Activated T-helper 2 cell treated with anti-CD3 and anti-CD28 coated beads, Interferon-gamma antibody, Interleukin-2, Interleukin-4, amounts not matched to agents 10 μg/mL and 5 μg/mL and 100 μg/mL, durations not matched to agents 14 hours and 24 hours and 36 hours (primary cell): ENCODE results near the gene CPAMD8. TPM values are rescaled to one million over a fixed set of nuclear protein-coding genes. Genes with fewer than 3 reads are reported as not detected.
"Not testable (repeated sequence)": the region's sequence is repeated elsewhere in the genome, so short reads cannot be mapped to it uniquely, and the experiment has no call there.

Experiments used
- DNase-seq: peaks from one replicate; pipeline ENCODE4 v3.0.0; 2021; ENCODE audit warnings: low spot score
- H3K27ac Mint-ChIP-seq: one replicate; pipeline ENCODE4 v1.8.0; 2021; ENCODE audit warnings: mixed read lengths
- H3K27me3 Mint-ChIP-seq: one replicate; pipeline ENCODE4 v1.8.0; 2021; ENCODE audit warnings: low read depth, mixed read lengths
- H3K36me3 Mint-ChIP-seq: one replicate; pipeline ENCODE4 v1.8.0; 2021; ENCODE audit warnings: low read depth, mixed read lengths
- H3K4me1 Mint-ChIP-seq: one replicate; pipeline ENCODE4 v1.8.0; 2021; ENCODE audit warnings: low read depth, mixed read lengths
- H3K4me3 Mint-ChIP-seq: one replicate; pipeline ENCODE4 v1.8.0; 2021; ENCODE audit warnings: low read depth, mild to moderate bottlenecking, moderate library complexity, mixed read lengths
- H3K9me3 Mint-ChIP-seq: one replicate; pipeline ENCODE4 v1.8.0; 2021; ENCODE audit warnings: mixed read lengths
- intact Hi-C: fragments of 100-400 bp; cut with micrococcal nuclease; formaldehyde crosslinking; loops from one replicate; pipeline ENCODE4 v1.15.1; 2023
- total RNA-seq: library from RNA; stranded (reverse); gene quantifications from 2 replicates; pipeline ENCODE4 v1.2.3, GENCODE V29; 2022

CPAMD8 gene
- total RNA-seq, 1 donor from 2014 or later = 0.27 TPM

DNA sequence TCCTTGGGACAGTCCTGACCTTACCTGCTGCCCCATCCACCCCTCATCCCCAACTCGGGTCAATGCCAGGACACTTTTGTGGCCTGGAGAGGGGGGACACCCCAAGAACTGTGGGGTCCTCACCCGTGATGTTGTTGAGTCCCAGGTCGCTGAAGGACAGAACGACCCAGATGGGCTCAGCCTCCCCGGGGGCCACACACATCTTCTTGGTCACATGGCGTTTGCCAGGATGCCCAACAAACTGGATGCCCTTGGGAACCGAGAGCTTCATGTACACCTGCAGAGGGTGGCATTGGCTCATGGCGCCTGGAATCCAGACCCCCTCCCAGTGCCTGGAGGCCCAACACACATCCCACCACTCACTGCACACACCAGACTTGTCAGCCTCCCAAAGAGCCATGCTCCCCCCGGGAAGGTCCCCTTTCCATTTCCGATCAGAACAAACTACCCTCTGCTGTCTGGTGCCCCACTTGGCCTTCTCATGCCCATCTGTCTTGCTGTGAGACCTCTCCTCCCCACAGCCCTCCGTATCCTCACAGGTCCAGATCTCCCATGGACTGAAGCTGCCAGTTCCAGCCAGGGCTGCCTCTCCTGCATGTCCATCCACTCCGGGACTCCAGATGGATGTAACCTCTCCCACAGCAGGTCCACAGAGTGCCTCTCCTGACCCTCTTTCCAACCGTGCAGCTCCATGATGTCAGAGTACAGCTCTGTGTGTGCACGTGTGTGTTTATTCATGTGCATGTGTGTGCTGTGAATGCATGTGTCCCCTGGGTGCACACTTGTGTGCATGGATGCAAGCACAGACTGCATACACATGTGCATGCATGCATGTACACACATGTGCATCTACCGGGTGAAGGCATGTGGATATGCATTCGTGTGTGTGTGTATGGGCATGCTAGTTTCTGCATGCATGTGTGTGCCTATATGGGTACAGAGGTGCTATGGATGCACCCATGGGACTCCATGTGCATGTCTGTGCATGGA lies 79.4 kb downstream of the CPAMD8 start:
- DNase-seq = no peak
- Mint-ChIP-seq H3K27ac (no peak overlapping the region), H3K9me3 (peaks cover 8% of the 10 kb centered on the region), H3K4me1 (no peaks in the 10 kb centered on the region), H3K36me3 (no peaks in the 10 kb centered on the region), H3K4me3 (no peak overlapping the region), H3K27me3 (no peaks in the 10 kb centered on the region)
- intact Hi-C loops = no loop called here

GRCh38 chr19:16945762-16946465 lies 80.7 kb downstream of the CPAMD8 start:
- no peaks in the 10 kb centered on the region for H3K4me1 Mint-ChIP-seq
- no peak for DNase-seq
- no peaks in the 10 kb centered on the region for H3K27me3 Mint-ChIP-seq
- H3K4me3 Mint-ChIP-seq = no peak overlapping the region
- H3K9me3 Mint-ChIP-seq = peaks cover 8% of the 10 kb centered on the region
- no peaks in the 10 kb centered on the region for H3K36me3 Mint-ChIP-seq
- no peak overlapping the region for H3K27ac Mint-ChIP-seq
- intact Hi-C loops = no loop called here

DNA sequence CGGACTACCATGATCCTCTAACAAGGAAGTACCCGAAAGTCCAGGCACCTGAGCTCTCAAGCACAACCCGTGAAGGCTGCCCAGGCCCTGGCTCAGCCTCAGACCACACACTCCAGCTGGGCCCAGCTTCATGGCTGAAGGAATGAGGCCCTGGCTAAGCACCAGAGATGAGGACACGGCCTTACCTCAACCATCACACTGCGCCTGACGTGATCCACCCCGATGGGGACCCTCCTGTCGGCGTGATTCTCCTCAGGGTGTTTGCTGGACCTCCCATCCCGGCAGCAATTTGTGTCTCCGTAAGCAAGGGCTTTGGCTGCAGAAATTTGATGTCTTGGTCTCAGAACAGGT lies 81.3 kb downstream of the CPAMD8 start:
- no peak for DNase-seq
- Mint-ChIP-seq H3K4me3 (no peak overlapping the region), H3K36me3 (no peaks in the 10 kb centered on the region), H3K27ac (no peak overlapping the region), H3K9me3 (peaks cover 8% of the 10 kb centered on the region), H3K27me3 (no peaks in the 10 kb centered on the region), H3K4me1 (no peaks in the 10 kb centered on the region)
- intact Hi-C loops = no loop called here

DNA sequence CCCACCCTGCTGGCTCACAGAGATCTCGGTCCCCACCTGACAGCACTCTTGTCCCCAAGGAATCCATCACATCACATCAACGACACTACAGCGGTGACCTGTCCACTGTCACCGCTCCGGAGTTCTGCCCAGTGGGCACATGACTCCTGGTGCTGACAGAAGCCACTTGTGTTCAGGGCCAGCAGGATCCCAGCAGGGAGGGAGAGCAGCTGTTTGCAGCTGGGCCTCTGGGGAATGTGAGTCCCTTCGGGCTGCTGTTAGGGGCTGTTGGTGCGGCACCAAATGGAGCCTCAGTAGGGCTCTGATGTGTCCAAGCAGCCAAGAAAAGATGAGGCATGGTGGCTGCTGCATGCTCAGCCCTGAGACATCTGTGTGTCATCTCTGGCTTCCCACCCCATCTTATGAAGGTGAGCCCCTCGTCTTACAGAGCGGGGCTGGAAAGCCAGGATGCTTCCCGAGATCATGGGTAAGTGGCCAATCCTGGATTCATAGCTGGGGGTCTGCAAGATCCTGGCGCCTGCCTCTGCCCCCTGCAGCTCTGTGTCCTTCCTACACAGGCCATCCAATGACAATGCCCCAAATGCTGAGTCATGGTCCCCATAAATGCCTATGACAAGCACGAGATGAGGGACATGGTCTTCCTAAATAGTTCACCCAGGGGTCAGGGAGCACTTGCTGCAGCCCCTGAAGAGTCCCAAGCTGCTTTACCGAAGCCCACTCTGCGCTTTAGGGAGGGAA lies 81.8 kb downstream of the CPAMD8 start:
- intact Hi-C loops = no loop called here
- Mint-ChIP-seq H3K27me3 (no peaks in the 10 kb centered on the region), H3K36me3 (no peaks in the 10 kb centered on the region), H3K27ac (no peak overlapping the region), H3K4me3 (no peak overlapping the region), H3K9me3 (peaks cover 8% of the 10 kb centered on the region), H3K4me1 (no peaks in the 10 kb centered on the region)
- no peak for DNase-seq

- DNase-seq = no peak
- H3K4me3 Mint-ChIP-seq = no peak overlapping the region
Measured at GRCh38 chr19:16943942-16944625, 82.5 kb downstream of the CPAMD8 start.

GRCh38 chr19:16943090-16943489 lies 83.5 kb downstream of the CPAMD8 start:
- intact Hi-C loops, DNase-seq, H3K27ac Mint-ChIP-seq, H3K27me3 Mint-ChIP-seq, H3K4me1 Mint-ChIP-seq, H3K36me3 Mint-ChIP-seq, H3K9me3 Mint-ChIP-seq, H3K4me3 Mint-ChIP-seq: not testable (repeated sequence)

More at GRCh38 chr19:16943942-16944625, 82.5 kb downstream of the CPAMD8 start:
- Mint-ChIP-seq H3K9me3 (peaks cover 8% of the 10 kb centered on the region), H3K27ac (no peak overlapping the region), H3K4me1 (no peaks in the 10 kb centered on the region), H3K36me3 (no peaks in the 10 kb centered on the region), H3K27me3 (no peaks in the 10 kb centered on the region)
- intact Hi-C loops = no loop called here

DNA sequence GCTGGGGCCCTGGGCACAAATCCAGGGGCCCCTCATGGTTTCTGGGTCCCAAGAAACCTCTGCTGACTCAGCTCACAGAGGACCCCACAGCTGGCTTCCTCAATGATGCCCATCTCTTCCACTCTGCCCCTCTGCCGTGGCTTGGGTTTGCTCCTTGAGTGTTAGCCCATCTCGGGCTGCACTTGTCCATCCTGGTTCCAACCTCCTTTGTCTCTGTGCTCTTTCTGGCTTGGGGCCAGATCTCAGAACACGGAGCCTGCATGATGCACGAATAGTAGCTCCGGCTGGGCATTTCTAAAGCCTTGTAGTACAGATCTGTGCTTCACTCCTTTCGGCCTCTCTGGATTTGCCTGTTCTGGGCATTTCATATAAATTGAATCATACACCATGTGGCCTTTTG lies 84.0 kb downstream of the CPAMD8 start:
- no peak for DNase-seq
- Mint-ChIP-seq H3K4me3 (no peak overlapping the region), H3K9me3 (peaks cover 8% of the 10 kb centered on the region), H3K27ac (no peak overlapping the region), H3K4me1 (no peaks in the 10 kb centered on the region), H3K36me3 (no peaks in the 10 kb centered on the region), H3K27me3 (no peaks in the 10 kb centered on the region)
- intact Hi-C loops = no loop called here

DNA sequence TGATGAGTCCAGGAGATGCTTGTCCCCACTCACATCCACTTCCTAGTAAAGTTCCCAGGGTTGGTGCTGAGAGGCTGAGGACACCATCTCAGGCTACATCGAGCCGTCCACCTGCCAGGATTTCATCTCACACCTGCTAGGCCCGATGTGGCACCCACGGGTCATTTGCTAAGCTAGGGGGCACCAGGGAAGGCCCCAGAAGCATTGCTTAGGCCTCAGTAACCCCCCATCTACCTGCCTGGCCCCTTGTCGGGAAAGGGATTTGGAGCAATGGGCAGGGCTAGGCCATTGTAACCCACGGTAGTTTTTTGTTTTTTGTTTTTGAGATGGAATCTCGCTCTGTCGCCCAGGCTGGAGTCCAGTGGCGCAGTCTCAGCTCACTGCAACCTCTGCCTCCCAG lies 86.0 kb downstream of the CPAMD8 start:
- Mint-ChIP-seq H3K36me3 (no peaks in the 10 kb centered on the region), H3K4me3 (no peak overlapping the region), H3K27me3 (no peaks in the 10 kb centered on the region), H3K27ac (no peak overlapping the region), H3K4me1 (no peaks in the 10 kb centered on the region), H3K9me3 (no peaks in the 10 kb centered on the region)
- DNase-seq = no peak
- intact Hi-C loops = no loop called here

DNA sequence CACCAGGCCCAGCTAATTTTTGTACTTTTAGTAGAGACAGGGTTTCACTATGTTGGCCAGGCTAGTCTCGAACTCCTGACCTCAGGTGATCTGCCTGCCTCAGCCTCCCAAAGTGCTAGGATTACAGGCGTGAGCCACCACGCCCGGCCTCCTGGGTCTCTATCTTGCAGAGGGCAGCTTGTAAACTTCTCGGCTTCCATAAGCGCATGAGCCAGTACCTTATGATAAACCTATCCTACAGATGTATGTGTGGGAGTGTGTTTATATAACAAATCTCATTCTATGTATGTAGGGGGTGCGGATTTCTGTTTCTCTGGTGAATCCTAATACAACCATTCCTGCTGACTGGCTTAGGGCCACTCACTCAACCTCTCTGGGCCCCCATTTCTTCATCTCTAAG lies 86.5 kb downstream of the CPAMD8 start:
- intact Hi-C loops, H3K9me3 Mint-ChIP-seq, H3K36me3 Mint-ChIP-seq, H3K27ac Mint-ChIP-seq, H3K27me3 Mint-ChIP-seq, DNase-seq, H3K4me3 Mint-ChIP-seq, H3K4me1 Mint-ChIP-seq: not testable (repeated sequence)

DNA sequence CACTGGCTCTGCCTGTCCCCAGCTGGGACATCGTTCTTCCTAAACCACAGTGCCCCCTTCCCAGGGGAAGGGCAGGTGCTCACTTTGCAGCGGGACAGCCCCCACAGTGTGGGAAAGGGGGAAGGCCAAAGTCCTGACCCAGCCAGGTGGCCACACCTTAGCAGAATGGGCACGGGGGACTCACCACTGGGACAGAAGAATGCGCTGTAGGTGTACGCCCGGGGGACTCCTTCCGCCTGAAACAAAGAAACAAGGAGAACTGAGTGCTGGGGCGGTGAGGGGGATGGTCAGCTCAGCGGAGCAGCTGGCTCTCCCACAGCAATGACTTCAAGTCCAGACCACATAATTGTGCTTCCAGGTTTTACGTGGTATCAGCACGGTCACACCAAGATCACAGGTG lies 88.4 kb downstream of the CPAMD8 start:
- H3K4me1 Mint-ChIP-seq = no peaks in the 10 kb centered on the region
- no peaks in the 10 kb centered on the region for H3K36me3 Mint-ChIP-seq
- no peak overlapping the region for H3K27ac Mint-ChIP-seq
- H3K4me3 Mint-ChIP-seq = no peak overlapping the region
- intact Hi-C loops = no loop called here
- H3K27me3 Mint-ChIP-seq = no peaks in the 10 kb centered on the region
- H3K9me3 Mint-ChIP-seq = peaks cover 22% of the 10 kb centered on the region
- no peak for DNase-seq

DNA sequence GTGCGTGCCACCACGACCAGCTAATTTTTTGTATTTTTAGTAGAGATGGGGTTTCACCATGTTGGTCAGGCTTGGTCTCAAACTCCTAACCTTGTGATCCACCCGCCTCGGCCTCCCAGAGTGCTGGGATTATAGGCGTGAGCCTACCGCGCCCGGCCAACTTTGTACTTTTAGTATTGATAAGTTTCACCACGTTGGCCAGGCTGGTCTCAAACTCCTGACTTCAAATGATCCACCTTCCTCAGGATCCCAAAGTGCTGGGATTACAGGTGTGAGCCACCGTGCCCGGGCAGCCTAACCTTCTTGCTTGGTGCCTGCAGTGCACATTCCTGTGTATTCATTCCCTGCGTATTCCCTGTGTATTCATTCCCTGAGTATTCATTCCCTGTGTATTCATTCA lies 88.8 kb downstream of the CPAMD8 start:
- intact Hi-C loops, H3K4me1 Mint-ChIP-seq, H3K4me3 Mint-ChIP-seq, DNase-seq, H3K27ac Mint-ChIP-seq, H3K36me3 Mint-ChIP-seq, H3K27me3 Mint-ChIP-seq: not testable (repeated sequence)
- H3K9me3 Mint-ChIP-seq = peaks cover 22% of the 10 kb centered on the region

DNA sequence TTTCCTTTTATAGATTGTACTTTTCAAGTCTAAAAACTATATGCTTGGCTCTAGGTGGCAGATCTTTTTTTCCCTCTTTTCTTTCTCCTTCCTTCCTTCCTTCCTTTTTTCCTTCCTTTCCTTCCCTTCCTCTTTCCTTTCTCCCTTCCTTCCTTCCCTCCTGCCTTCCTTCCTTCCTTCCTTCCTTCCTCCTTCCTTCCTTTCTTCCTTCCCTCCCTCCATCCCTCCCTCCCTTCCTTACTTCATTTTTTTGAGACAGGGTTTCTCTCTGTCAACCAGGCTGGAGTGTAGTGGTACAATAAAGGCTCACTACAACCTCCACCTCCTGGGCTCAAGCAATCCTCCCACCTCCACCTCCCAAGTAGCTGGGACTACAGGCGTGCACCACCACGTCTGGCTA lies 89.7 kb downstream of the CPAMD8 start:
- Mint-ChIP-seq H3K36me3 (no peaks in the 10 kb centered on the region), H3K4me1 (no peaks in the 10 kb centered on the region), H3K27ac (no peak overlapping the region), H3K9me3 (peaks cover 22% of the 10 kb centered on the region), H3K27me3 (no peaks in the 10 kb centered on the region), H3K4me3 (no peak overlapping the region)
- no peak for DNase-seq
- intact Hi-C loops = no loop called here
